SK-N-SH (cell line): ENCODE results near the gene LDB2. TPM values are rescaled to one million over a fixed set of nuclear protein-coding genes. Genes with fewer than 3 reads are reported as not detected.

Source experiments
- CTCF ChIA-PET: fragments of 300-600, 350-600 bp; formaldehyde crosslinking; extraction: SDS; loops from one replicate; lab custom pipeline; 2021; lab: Yijun Ruan, JAX
- POLR2A ChIA-PET: fragments of 350-600 bp; sonication (Branson Sonifier 250); formaldehyde crosslinking; extraction: SDS; loops from one replicate; lab custom pipeline; 2020; ENCODE audit warnings: antibody characterized with exemption, inconsistent platforms; lab: Yijun Ruan, JAX
- DNase-seq: peaks from one replicate; pipeline ENCODE4 v3.0.0; 2012
- H2AFZ ChIP-seq: fragments of 200-600 bp; sonication (generic); 2 replicates; pipeline ENCODE4 v1.8.1; 2016; ENCODE audit warnings: antibody characterized with exemption, mild to moderate bottlenecking, low read depth
- H3F3A ChIP-seq: fragments of 200-600 bp; sonication (generic); replicated peaks from 2 replicates; pipeline ENCODE3; 2016; ENCODE audit warnings: antibody characterized with exemption, mild to moderate bottlenecking; ENCODE audit not compliant: insufficient read depth
- H3K27ac ChIP-seq, 2 experiments: fragments of 200-500 bp in 1 of 2; fragments of 200-600 bp in 1 of 2; sonication (Bioruptor generic) in 1 of 2; sonication (generic), shearing (Covaris generic) in 1 of 2; 2 replicates each; pipeline versions ENCODE4 v1.5.1 to v1.6.1; 2014 to 2016; ENCODE audit warnings: low read depth in 2 of 2, inconsistent platforms in 1 of 2, low read length in 1 of 2, mild to moderate bottlenecking in 1 of 2, mixed read lengths in 1 of 2
- H3K27me3 ChIP-seq: fragments of 200-600 bp; sonication (generic), shearing (Covaris generic); 2 replicates; pipeline ENCODE4 v1.6.1; 2016; ENCODE audit warnings: mixed run types; ENCODE audit not compliant: insufficient read depth
- H3K36me3 ChIP-seq, 2 experiments: fragments of 200-500 bp in 1 of 2; fragments of 200-600 bp in 1 of 2; sonication (Bioruptor generic) in 1 of 2; sonication (generic) in 1 of 2; replicated peaks in 1 of 2; 2 replicates each; pipeline versions ENCODE3 to v1.5.1; 2014 to 2016; ENCODE audit warnings: low read length in 1 of 2, mild to moderate bottlenecking in 1 of 2; ENCODE audit not compliant: insufficient read depth in 2 of 2, control insufficient read depth in 1 of 2
- H3K4me1 ChIP-seq, 2 experiments: fragments of 200-500 bp in 1 of 2; fragments of 200-600 bp in 1 of 2; sonication (Bioruptor generic) in 1 of 2; sonication (generic), shearing (Covaris generic) in 1 of 2; 2 replicates each; pipeline versions ENCODE4 v1.5.1 to v1.6.1; 2014 to 2016; ENCODE audit warnings: low read depth in 1 of 2, low read length in 1 of 2, mixed run types in 1 of 2; ENCODE audit not compliant: insufficient read depth in 2 of 2, control insufficient read depth in 1 of 2
- H3K4me2 ChIP-seq: fragments of 200-600 bp; sonication (generic), shearing (Covaris generic); 2 replicates; pipeline ENCODE4 v1.6.1; 2017; ENCODE audit warnings: mixed run types
- H3K4me3 ChIP-seq, 2 experiments: fragments of 200-500 bp in 1 of 2; fragments of 200-600 bp in 1 of 2; sonication (Bioruptor generic) in 1 of 2; sonication (generic), shearing (Covaris generic) in 1 of 2; 2 replicates each; pipeline versions ENCODE4 v1.5.1 to v1.8.1; 2014 to 2016; ENCODE audit warnings: low read depth in 2 of 2, inconsistent platforms in 1 of 2, low read length in 1 of 2, mild to moderate bottlenecking in 1 of 2, mixed read lengths in 1 of 2, moderate library complexity in 1 of 2
- H3K79me2 ChIP-seq: fragments of 200-600 bp; sonication (generic); 2 replicates; pipeline ENCODE4 v1.8.1; 2017; ENCODE audit warnings: mild to moderate bottlenecking; ENCODE audit not compliant: insufficient read depth
- H3K9ac ChIP-seq: fragments of 200-600 bp; sonication (generic); 2 replicates; pipeline ENCODE4 v1.6.1; 2017; ENCODE audit warnings: mixed run types
- H3K9me2 ChIP-seq: fragments of 200-600 bp; sonication (generic); 2 replicates; pipeline ENCODE4 v1.6.1; 2017; ENCODE audit warnings: mixed run types
- H3K9me3 ChIP-seq: fragments of 200-600 bp; sonication (generic); 2 replicates; pipeline ENCODE4 v1.6.1; 2017; ENCODE audit warnings: mixed run types, mild to moderate bottlenecking, moderate library complexity
- H4K20me1 ChIP-seq: fragments of 200-600 bp; sonication (generic); 2 replicates; pipeline ENCODE4 v1.6.1; 2017; ENCODE audit warnings: mild to moderate bottlenecking, mixed run types; ENCODE audit not compliant: insufficient read depth
- CHD2 ChIP-seq: fragments of 150-350 bp; IDR thresholded peaks from 2 replicates; pipeline ENCODE4 v1.6.1; 2018; ENCODE audit warnings: low read length; ENCODE audit not compliant: partially characterized antibody
- ELF1 ChIP-seq: IDR thresholded peaks from 2 replicates; pipeline ENCODE4 v1.4.0; 2012
- EP300 ChIP-seq, 2 experiments: IDR thresholded peaks; 2 replicates each; pipeline versions ENCODE4 v1.4.0 to v1.6.1; 2012; ENCODE audit warnings: borderline replicate concordance in 1 of 2, low read depth in 1 of 2, low read length in 1 of 2
- GATA2 ChIP-seq: sonication (generic); formaldehyde crosslinking; IDR thresholded peaks from 2 replicates; pipeline ENCODE4 v1.5.0; 2020; ENCODE audit warnings: mild to moderate bottlenecking, missing genetic modification reagents
- IRF3 ChIP-seq: fragments of 150-350 bp; IDR thresholded peaks from 2 replicates; pipeline ENCODE4 v1.6.1; 2016; ENCODE audit warnings: mild to moderate bottlenecking, low read depth, low read length
- JUND ChIP-seq: IDR thresholded peaks from 2 replicates; pipeline ENCODE4 v1.4.0; 2012
- MEF2A ChIP-seq: IDR thresholded peaks from 2 replicates; pipeline ENCODE4 v1.4.0; 2012; ENCODE audit warnings: low read depth, borderline replicate concordance
- MXI1 ChIP-seq: IDR thresholded peaks from 2 replicates; pipeline ENCODE4 v1.6.1; 2012; ENCODE audit warnings: mild to moderate bottlenecking, low read depth, low read length, improper control_type of control experiment
- POLR2AphosphoS5 ChIP-seq: IDR thresholded peaks from 2 replicates; pipeline ENCODE4 v1.6.1; 2012; ENCODE audit warnings: low read depth, low read length
- RAD21 ChIP-seq: IDR thresholded peaks from 2 replicates; pipeline ENCODE4 v1.6.1; 2012; ENCODE audit warnings: mild to moderate bottlenecking, low read length
- RCOR1 ChIP-seq: fragments of 150-350 bp; IDR thresholded peaks from 2 replicates; pipeline ENCODE4 v1.6.1; 2017; ENCODE audit warnings: antibody characterized with exemption, low read length
- RFX5 ChIP-seq: IDR thresholded peaks from 2 replicates; pipeline ENCODE4 v1.6.1; 2012; ENCODE audit warnings: mild to moderate bottlenecking, improper control_type of control experiment, low read length
- SIN3A ChIP-seq: IDR thresholded peaks from 2 replicates; pipeline ENCODE4 v1.6.1; 2012; ENCODE audit warnings: low read depth, mild to moderate bottlenecking, low read length, moderate library complexity, borderline replicate concordance
- TAF1 ChIP-seq: IDR thresholded peaks from 2 replicates; pipeline ENCODE4 v1.6.1; 2012; ENCODE audit warnings: low read depth, mild to moderate bottlenecking, low read length, moderate library complexity, borderline replicate concordance
- TCF12 ChIP-seq: IDR thresholded peaks from 2 replicates; pipeline ENCODE4 v1.4.0; 2012
- YY1 ChIP-seq: IDR thresholded peaks from 2 replicates; pipeline ENCODE4 v1.4.0; 2012; ENCODE audit warnings: low read depth, mild to moderate bottlenecking
- ZBTB33 ChIP-seq: IDR thresholded peaks from 2 replicates; pipeline ENCODE4 v1.4.0; 2012; ENCODE audit warnings: low read depth, borderline replicate concordance
- WGBS: methylation state at CpG from one replicate; pipeline ENCODE4 v1.1.6; 2017; ENCODE audit warnings: low lambda C conversion rate; 5-methylcytosine and 5-hydroxymethylcytosine counted together
- polyA plus RNA-seq, 3 experiments: library from polyadenylated mRNA; depleted of rRNA; stranded (reverse); fragments of >200 nt; gene quantifications; 2 replicates each; pipeline ENCODE4 v1.2.3, GENCODE V29; 2012
- TF ChIP-seq, protein P1 (sequence below): fragments of 150-350 bp; IDR thresholded peaks from 2 replicates; pipeline ENCODE4 v1.6.1; 2017; ENCODE audit warnings: antibody characterized with exemption, low read length, low read depth, borderline replicate concordance
- TF ChIP-seq, protein P2 (sequence below): IDR thresholded peaks from 2 replicates; pipeline ENCODE4 v1.4.0; 2012; ENCODE audit warnings: low read depth, borderline replicate concordance
- TF ChIP-seq, protein P3 (sequence below): fragments of 200-600 bp; sonication (generic); IDR thresholded peaks from 2 replicates; pipeline ENCODE4 v1.6.1; 2017; ENCODE audit warnings: antibody characterized with exemption, mild to moderate bottlenecking, moderate library complexity

Gene LDB2
- polyA plus RNA-seq, 1 of the 3 experiments (the other 2 are of a cell fraction), result 11.0 TPM

- H3K9ac ChIP-seq, result no peak overlapping the region
- no peak overlapping the region for H3K4me3 ChIP-seq
- no peaks in the 10 kb centered on the region for H3K9me3 ChIP-seq
- no peaks in the 10 kb centered on the region for H4K20me1 ChIP-seq
- H3F3A ChIP-seq, result peaks cover 10% of the 10 kb centered on the region
- no peaks in the 10 kb centered on the region for H3K36me3 ChIP-seq
- H3K4me2 ChIP-seq, result peak overlapping the region; percentile 52
- H2AFZ ChIP-seq, result no peak overlapping the region
- peaks cover 5 to 36% of the 10 kb centered on the region in 2 experiments for H3K4me1 ChIP-seq
- H3K79me2 ChIP-seq, result no peaks in the 10 kb centered on the region
- 76% methylated on average over 8 of the region's 8 CpGs for WGBS
- ChIA-PET POLR2A (no interaction called here), CTCF (no interaction called here)
- TF ChIP-seq, protein P1, sequence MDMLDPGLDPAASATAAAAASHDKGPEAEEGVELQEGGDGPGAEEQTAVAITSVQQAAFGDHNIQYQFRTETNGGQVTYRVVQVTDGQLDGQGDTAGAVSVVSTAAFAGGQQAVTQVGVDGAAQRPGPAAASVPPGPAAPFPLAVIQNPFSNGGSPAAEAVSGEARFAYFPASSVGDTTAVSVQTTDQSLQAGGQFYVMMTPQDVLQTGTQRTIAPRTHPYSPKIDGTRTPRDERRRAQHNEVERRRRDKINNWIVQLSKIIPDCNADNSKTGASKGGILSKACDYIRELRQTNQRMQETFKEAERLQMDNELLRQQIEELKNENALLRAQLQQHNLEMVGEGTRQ, result no peak
- TF ChIP-seq RFX5 (no peak), EP300 (IDR thresholded peaks at IDR 0.05; ENCODE audit: borderline replicate concordance in 1 of 2, low read depth in 1 of 2, low read length in 1 of 2) (no peak), IRF3 (no peak), POLR2AphosphoS5 (no peak), YY1 (no peak), RCOR1 (no peak), GATA2 (no peak), ELF1 (no peak), JUND (no peak), MXI1 (no peak), TAF1 (no peak), TCF12 (no peak), RAD21 (no peak), ZBTB33 (no peak), SIN3A (no peak), MEF2A (no peak), CHD2 (no peak)
- TF ChIP-seq, protein P2, sequence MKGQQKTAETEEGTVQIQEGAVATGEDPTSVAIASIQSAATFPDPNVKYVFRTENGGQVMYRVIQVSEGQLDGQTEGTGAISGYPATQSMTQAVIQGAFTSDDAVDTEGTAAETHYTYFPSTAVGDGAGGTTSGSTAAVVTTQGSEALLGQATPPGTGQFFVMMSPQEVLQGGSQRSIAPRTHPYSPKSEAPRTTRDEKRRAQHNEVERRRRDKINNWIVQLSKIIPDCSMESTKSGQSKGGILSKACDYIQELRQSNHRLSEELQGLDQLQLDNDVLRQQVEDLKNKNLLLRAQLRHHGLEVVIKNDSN, result no peak
- TF ChIP-seq, protein P3, sequence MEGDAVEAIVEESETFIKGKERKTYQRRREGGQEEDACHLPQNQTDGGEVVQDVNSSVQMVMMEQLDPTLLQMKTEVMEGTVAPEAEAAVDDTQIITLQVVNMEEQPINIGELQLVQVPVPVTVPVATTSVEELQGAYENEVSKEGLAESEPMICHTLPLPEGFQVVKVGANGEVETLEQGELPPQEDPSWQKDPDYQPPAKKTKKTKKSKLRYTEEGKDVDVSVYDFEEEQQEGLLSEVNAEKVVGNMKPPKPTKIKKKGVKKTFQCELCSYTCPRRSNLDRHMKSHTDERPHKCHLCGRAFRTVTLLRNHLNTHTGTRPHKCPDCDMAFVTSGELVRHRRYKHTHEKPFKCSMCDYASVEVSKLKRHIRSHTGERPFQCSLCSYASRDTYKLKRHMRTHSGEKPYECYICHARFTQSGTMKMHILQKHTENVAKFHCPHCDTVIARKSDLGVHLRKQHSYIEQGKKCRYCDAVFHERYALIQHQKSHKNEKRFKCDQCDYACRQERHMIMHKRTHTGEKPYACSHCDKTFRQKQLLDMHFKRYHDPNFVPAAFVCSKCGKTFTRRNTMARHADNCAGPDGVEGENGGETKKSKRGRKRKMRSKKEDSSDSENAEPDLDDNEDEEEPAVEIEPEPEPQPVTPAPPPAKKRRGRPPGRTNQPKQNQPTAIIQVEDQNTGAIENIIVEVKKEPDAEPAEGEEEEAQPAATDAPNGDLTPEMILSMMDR, result no peak
- H3K9me2 ChIP-seq, result no peaks in the 10 kb centered on the region
- no peak for DNase-seq
- no peaks in the 10 kb centered on the region for H3K27me3 ChIP-seq
- H3K27ac ChIP-seq, result peak overlapping the region in 1 of 2 experiments; percentile 72; a peak in 2 of 4 replicates
Observed at GRCh38 chr4:16685536-16685935, 212.9 kb downstream of the LDB2 start.
